ENCODE results near the gene TPM3. TPM values are rescaled to one million over a fixed set of nuclear protein-coding genes. Genes with fewer than 3 reads are reported as not detected.

The TPM3 gene
- total RNA-seq = 138 TPM

DNA sequence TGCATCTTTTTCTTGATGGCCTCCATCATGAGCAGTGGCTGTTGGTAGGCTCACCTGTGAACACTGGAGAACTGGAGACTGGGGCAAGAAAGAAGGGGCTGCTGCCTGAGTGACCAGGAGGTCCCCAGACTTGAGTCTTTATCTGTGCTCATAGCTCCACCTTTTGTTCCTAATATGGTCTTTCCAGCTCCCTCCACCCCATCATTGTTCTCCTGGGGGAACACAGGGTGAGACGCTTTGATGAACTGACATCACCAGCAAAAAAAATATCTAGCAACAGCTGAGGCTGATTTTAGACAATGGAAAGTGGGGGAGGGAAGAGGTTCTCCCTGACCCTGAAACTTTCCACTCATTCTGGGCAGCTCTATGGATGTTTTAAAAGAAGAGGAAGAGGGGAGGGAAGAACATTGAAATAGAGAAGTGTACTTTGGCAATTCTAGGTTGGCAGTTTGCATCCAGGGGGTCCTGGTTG lies at the start of gene TPM3:
TSS of gene TPM3 (minus strand) at position 111 of the 472 bp plus-strand sequence. CDS start at position 29, 82 bp downstream.
- intact Hi-C loops (cut with DNase I) = no loop called here
- Histone ChIP-seq H3K36me3 (no peaks in the 10 kb centered on the region), H3K4me3 (peak within 1 kb of the TSS in 1 of 2 donors; percentile 1), H3K27ac (peak within 1 kb of the TSS; percentile 42), H3K4me1 (peaks cover 14% of the 10 kb centered on the region), H3K27me3 (no peaks in the 10 kb centered on the region), H3K9me3 (no peaks in the 10 kb centered on the region)
- DNase-seq (ENCODE audit: extremely low spot score in 2 of 2) = no peak
- TF ChIP-seq, protein P1, sequence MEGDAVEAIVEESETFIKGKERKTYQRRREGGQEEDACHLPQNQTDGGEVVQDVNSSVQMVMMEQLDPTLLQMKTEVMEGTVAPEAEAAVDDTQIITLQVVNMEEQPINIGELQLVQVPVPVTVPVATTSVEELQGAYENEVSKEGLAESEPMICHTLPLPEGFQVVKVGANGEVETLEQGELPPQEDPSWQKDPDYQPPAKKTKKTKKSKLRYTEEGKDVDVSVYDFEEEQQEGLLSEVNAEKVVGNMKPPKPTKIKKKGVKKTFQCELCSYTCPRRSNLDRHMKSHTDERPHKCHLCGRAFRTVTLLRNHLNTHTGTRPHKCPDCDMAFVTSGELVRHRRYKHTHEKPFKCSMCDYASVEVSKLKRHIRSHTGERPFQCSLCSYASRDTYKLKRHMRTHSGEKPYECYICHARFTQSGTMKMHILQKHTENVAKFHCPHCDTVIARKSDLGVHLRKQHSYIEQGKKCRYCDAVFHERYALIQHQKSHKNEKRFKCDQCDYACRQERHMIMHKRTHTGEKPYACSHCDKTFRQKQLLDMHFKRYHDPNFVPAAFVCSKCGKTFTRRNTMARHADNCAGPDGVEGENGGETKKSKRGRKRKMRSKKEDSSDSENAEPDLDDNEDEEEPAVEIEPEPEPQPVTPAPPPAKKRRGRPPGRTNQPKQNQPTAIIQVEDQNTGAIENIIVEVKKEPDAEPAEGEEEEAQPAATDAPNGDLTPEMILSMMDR (IDR thresholded peaks at IDR 0.05) = no peak
- no peak for TF ChIP-seq POLR2AphosphoS5 (IDR thresholded peaks at IDR 0.05; ENCODE audit: insufficient read depth in 1 of 2, low read depth in 1 of 2)
- no peak for TF ChIP-seq POLR2A (IDR thresholded peaks at IDR 0.05)

DNA sequence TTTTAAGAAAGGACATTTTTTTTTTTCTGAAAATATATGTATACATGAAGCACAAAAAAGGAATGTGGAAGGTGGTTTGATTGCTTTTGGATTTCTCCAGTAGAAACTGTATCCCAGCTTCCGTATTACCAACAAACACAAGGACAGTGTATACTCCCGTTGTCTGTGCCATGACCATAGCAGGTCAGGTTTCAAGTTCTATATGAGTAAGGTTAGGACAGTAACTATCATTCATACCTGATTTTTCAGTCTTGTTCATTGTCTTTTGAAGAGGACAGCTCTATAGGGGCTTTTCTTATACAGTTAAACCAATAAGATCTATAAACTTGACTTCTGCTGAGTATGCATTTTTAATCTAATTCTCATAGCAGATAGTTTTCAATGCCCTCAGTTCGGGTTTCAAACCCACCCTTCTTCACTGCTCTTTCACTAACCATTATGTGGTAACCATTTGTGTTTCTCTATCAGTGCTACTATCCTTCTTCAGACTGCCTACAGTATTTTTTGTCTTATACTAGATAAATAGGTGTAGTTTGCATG lies 48.5 kb upstream of the TPM3 start:
- intact Hi-C loops (cut with DNase I) = no loop called here
- Histone ChIP-seq H3K27ac (no peak overlapping the region), H3K9me3 (no peaks in the 10 kb centered on the region), H3K27me3 (no peaks in the 10 kb centered on the region), H3K4me1 (no peaks in the 10 kb centered on the region), H3K36me3 (peaks cover 0 to 83% of the 10 kb centered on the region in 2 donors), H3K4me3 (no peak overlapping the region)
- TF ChIP-seq POLR2AphosphoS5 (IDR thresholded peaks at IDR 0.05; ENCODE audit: insufficient read depth in 1 of 2, low read depth in 1 of 2) = no peak
- no peak for TF ChIP-seq POLR2A (IDR thresholded peaks at IDR 0.05)
- TF ChIP-seq, protein P1 (IDR thresholded peaks at IDR 0.05) = no peak
- no peak for DNase-seq (ENCODE audit: extremely low spot score in 2 of 2)

DNA sequence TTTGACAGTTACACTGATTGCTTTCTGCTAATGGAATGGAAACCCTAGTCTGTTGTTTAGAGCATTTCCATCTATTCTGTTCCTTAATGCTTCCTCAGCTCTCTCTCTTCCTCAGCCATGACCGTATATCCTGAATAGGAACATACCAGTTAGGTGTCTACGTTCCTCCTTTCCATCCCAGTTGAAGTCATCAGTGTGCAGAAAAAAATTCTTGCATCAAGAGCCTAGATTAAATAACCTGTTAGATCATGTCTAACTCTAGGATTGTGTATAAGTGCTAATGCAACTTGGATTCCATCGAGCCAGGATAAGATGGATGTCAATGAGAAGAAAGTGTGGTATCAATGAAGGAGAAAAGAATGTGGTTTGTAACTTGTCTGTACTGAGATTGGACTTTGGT lies 47.6 kb upstream of the TPM3 start:
- peaks cover 0 to 83% of the 10 kb centered on the region in 2 donors for H3K36me3 ChIP-seq
- no peak for DNase-seq (ENCODE audit: extremely low spot score in 2 of 2)
- intact Hi-C loops (cut with DNase I) = no loop called here
- H3K9me3 ChIP-seq = no peaks in the 10 kb centered on the region
- H3K27ac ChIP-seq = no peak overlapping the region
- H3K4me3 ChIP-seq = no peak overlapping the region
- TF ChIP-seq POLR2A (IDR thresholded peaks at IDR 0.05) (no peak), POLR2AphosphoS5 (IDR thresholded peaks at IDR 0.05; ENCODE audit: insufficient read depth in 1 of 2, low read depth in 1 of 2) (no peak)
- TF ChIP-seq, protein P1 (IDR thresholded peaks at IDR 0.05) = no peak
- no peaks in the 10 kb centered on the region for H3K27me3 ChIP-seq
- H3K4me1 ChIP-seq = no peaks in the 10 kb centered on the region

DNA sequence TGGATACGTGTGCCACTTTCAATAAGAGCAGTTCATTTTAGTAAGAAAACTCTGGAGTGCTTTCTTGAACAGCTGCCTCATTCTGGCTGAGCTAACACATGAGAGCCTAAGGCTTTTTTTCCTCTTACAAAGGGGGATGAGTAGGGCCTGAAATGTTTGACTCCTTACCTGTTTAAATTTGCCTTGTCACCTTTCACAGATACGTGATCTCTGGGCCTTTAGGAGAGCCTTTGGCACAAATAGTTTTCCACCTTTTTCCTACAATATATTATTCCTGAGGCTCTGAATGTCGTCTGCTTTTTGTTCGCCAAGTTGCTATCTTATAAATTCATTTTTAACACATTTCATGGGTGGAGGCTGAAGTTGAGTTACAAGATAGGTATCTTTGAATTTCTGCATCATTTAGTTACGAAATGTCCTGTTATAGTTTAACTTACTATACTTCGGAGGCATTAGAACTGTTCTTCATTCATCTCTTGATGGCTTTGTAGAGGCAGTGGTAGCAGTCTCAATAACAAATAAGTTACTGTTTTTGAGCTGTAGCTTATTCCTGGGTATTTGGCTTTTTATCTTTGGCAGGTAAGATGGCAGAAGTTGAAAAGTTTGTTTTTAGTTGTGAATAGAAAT lies 46.1 kb upstream of the TPM3 start:
- Histone ChIP-seq H3K9me3 (no peaks in the 10 kb centered on the region), H3K36me3 (peaks cover 0 to 82% of the 10 kb centered on the region in 2 donors), H3K27me3 (no peaks in the 10 kb centered on the region), H3K4me1 (no peaks in the 10 kb centered on the region), H3K4me3 (no peak overlapping the region), H3K27ac (no peak overlapping the region)
- no peak for DNase-seq (ENCODE audit: extremely low spot score in 2 of 2)
- no peak for TF ChIP-seq POLR2A (IDR thresholded peaks at IDR 0.05)
- TF ChIP-seq, protein P1 (IDR thresholded peaks at IDR 0.05) = no peak
- TF ChIP-seq POLR2AphosphoS5 (IDR thresholded peaks at IDR 0.05; ENCODE audit: insufficient read depth in 1 of 2, low read depth in 1 of 2) = no peak
- intact Hi-C loops (cut with DNase I) = no loop called here

DNA sequence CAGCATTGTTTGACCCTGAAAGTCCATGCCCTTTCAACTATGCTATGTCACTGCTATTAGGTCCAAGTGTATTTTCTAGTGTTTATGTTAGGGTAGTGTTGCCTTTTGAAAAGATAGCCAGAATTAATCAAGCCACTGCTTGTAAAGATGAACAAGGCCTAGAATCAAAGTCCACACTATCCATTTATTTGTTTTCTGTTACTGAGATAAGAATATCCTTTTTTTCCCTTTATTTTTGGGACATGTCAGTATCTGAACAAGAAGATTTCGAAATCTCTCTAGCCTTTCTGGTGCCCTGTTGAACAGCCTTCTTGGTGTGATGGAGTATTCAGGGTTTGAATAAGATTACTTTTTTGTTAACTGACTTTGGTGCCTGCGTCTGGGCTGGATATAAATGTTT lies 45.5 kb upstream of the TPM3 start:
- H3K36me3 ChIP-seq = peaks cover 0 to 82% of the 10 kb centered on the region in 2 donors
- no peak for DNase-seq (ENCODE audit: extremely low spot score in 2 of 2)
- no peak overlapping the region for H3K27ac ChIP-seq
- no peaks in the 10 kb centered on the region for H3K4me1 ChIP-seq
- TF ChIP-seq, protein P1 (IDR thresholded peaks at IDR 0.05) = no peak
- TF ChIP-seq POLR2A (IDR thresholded peaks at IDR 0.05) (no peak), POLR2AphosphoS5 (IDR thresholded peaks at IDR 0.05; ENCODE audit: insufficient read depth in 1 of 2, low read depth in 1 of 2) (no peak)
- no peaks in the 10 kb centered on the region for H3K9me3 ChIP-seq
- intact Hi-C loops (cut with DNase I) = no loop called here
- H3K4me3 ChIP-seq = no peak overlapping the region
- H3K27me3 ChIP-seq = no peaks in the 10 kb centered on the region

Measured in vagina (tissue), 2 donors.